ENCODE measurements around the gene PHACTR1.

The PHACTR1 gene

DNA sequence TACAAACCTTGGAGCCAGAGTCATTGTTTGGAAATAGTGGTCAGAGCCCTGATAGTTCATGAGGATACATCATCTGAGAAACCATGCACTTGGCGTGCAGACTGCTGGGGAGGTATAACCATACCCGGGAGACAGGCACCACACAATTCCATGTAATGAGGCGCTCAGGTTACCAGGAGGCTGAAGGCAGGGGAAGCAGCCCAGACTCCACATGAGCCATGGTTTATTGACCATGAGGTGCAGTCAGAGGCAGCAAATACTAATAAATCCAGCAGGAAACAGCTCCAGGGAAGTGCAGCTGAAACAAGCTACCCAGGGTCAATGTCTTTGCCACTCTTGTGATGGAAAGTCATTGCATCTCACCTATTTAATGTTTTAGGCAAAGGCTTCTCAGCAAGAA, 455.7 kb downstream of the PHACTR1 start:
- no peak for DNase-seq

DNA sequence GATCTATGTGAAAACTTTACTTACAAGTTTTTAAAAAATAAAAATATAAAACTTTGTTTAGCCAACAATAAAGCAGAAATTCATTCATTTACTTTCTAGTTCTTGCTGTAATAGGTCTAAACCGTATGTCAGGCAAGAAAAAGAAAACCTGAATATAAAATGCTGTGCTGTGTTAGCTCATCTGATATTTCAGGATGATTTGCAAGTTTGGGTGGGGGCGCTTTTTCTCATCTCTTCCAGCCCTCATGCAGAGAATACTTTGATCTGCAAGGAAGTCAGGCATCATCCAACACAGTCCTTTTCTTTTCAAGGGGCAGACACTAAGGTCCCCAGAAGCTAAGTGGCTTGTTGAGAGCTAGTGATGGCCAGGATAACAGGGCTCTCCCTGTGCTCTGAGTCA, 458.5 kb downstream of the PHACTR1 start:
- DNase-seq = no peak

DNA sequence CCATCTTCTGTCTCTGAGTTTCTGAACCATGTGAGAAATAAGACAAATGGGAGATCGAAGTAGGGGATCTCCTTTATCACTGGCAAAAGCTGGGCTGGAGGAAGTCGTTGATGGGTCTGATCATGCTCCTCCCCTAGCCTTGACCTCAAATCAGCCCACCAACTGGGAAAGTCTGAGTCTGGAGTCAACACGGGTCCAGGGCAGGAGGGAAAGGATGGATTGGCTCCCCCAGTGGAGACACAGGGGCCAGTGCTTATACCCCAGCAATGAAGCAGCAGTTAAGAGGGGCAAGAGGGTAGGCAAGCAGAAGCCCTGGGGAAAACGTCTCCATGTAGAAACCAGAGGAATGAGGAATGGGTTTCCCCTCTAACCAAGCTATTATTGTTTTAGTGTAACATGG, 459.2 kb downstream of the PHACTR1 start:
- DNase-seq = no peak

DNA sequence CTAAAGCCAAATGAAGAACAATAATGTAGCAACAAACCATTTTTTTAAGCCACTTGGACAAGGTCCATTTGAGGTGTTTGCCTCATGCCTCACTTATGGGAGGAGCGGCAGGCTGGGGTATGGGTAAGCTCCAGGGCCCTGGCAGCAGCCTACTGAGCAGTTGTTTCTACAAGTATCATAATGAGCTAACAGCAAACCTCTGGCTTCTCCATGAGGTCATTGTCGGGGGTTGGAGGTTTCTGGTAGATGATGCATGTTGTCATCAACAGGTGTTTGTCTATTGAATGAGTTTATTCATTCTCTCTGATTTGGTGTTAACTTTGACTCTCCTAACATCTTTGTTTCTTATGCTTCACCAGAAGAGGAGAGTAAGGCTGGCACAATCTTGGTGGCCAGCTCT, 461.1 kb downstream of the PHACTR1 start:
- no peak for DNase-seq

DNA sequence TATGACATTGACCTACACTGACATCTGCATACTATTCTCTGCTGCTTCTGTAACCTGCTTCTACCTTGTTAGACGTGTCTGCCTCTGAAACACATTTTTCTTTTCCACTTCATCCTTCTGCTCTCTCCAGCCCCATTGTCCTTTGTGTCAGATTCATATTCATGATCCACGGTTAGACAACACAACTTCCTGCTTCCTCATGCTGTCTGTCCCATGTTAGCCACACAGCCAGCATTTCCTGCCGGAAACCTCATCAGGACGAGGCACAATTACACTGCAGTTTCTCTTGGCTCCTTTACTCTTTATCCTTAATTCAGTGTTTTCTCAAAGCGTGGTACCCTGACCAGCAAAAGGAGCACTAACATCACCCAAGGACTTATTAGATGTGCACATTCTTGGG, 461.5 kb downstream of the PHACTR1 start:
- DNase-seq = no peak

GRCh38 chr6:13180538-13180937, 464.0 kb downstream of the PHACTR1 start:
- DNase-seq = no peak

- DNase-seq = no peak
These were observed 464.8 kb downstream of the PHACTR1 start for GRCh38 chr6:13181393-13181792.

DNA sequence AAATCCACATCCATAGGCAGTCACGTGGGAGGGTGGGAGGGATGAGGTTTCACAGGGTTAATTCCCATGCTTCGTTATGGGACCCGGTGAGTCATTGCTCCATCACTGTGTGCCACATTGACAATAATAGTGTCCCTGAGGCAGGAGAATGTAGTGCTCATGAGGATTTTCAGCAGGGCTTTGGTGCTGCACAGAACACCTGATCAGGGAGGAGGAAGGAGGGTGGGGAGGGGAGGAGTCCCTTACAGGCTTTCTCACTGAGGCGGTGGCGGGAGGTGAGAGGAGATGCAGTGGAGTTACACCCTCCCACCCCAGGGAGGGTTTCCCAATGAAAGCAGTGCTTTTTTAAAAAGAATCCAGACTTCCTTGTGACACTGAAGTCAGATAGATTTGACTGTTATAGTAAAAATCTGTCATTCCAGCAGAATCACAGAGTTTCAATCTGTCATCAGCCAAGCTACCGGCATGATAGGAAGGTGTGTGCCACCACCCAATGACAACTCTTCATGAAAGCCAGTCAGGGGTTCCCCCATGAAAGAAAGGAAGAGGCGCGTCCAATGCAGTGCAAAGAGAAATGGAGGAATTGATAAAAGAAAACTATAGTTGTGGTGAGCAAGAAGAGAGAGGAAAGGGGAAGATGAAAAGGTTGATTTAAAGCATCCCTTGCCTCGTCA, 467.0 kb downstream of the PHACTR1 start:
- DNase-seq = no peak

GRCh38 chr6:13184089-13184468, 467.5 kb downstream of the PHACTR1 start:
- no peak for DNase-seq

- no peak for DNase-seq
These were observed 468.0 kb downstream of the PHACTR1 start for GRCh38 chr6:13184547-13184946.

DNA sequence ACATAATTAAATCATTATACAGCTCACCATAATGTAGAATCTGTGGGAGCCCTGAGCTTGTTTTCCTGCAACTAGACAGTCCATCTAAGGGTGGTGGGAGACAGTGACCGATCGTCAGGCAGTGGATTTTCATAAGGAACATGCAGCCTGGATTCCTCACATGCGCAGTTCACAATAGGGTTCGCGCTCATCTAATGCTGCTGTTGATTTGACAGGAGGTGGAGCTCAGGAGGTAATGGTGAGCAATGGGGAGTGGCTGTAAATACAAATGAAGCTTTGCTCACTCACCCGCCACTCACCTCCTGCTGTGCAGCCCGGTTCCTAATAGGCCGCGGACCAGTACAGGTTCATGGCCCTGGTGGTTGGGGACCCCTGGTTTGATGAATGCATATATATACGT, 470.3 kb downstream of the PHACTR1 start:
- DNase-seq = no peak

GRCh38 chr6:13187692-13188091, 471.1 kb downstream of the PHACTR1 start:
- DNase-seq = no peak

- DNase-seq = no peak
These were observed 471.7 kb downstream of the PHACTR1 start for GRCh38 chr6:13188306-13188705.

GRCh38 chr6:13189710-13190109, 473.1 kb downstream of the PHACTR1 start:
- DNase-seq = no peak

GRCh38 chr6:13190376-13190775, 473.8 kb downstream of the PHACTR1 start:
- no peak for DNase-seq

- no peak for DNase-seq
These were observed 474.9 kb downstream of the PHACTR1 start for GRCh38 chr6:13191461-13191860.

GRCh38 chr6:13194852-13195251, 478.3 kb downstream of the PHACTR1 start:
- no peak for DNase-seq

- DNase-seq = no peak
These were observed 479.2 kb downstream of the PHACTR1 start for GRCh38 chr6:13195803-13196202.

GRCh38 chr6:13198168-13198567, 481.6 kb downstream of the PHACTR1 start:
- no peak for DNase-seq

GRCh38 chr6:13201336-13201735, 484.8 kb downstream of the PHACTR1 start:
- DNase-seq = no peak

- DNase-seq = no peak
These were observed 486.6 kb downstream of the PHACTR1 start for GRCh38 chr6:13203145-13203544.

- no peak for DNase-seq
These were observed 488.5 kb downstream of the PHACTR1 start for GRCh38 chr6:13205106-13205505.

- DNase-seq = no peak
These were observed 495.5 kb downstream of the PHACTR1 start for GRCh38 chr6:13212096-13212495.

DNA sequence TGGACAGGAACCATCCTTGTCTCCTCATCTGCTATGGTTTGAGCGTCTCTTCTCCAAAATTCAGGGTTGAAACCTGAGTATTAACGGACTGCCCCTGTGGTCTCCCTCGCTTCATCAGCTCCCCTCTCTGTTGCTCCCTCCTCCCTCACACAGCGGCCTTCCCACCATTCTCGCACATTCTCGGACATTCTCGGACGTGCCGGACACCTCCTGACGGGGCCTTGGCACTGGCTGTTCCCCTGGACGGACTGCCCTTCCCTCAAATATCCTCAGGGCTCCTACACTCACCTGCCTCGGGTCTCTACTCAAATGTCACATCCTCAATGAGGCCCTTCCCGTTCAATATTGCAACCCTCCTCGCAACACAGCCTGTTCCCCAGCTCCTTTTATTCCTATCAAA, 496.0 kb downstream of the PHACTR1 start:
- no peak for DNase-seq

GRCh38 chr6:13215390-13215789, 498.8 kb downstream of the PHACTR1 start:
- DNase-seq = no peak
